Body of pancreas (tissue), 4 donors: ENCODE data around the gene FAM240A. TPM values are rescaled to one million over a fixed set of nuclear protein-coding genes. Genes with fewer than 3 reads are reported as not detected.

Source experiments
- ATAC-seq: fragments of 150-250 bp; one replicate; pipeline ENCODE4 v1.9.1; 2016
- DNase-seq, 4 donors: peaks; one replicate each; pipeline ENCODE4 v3.0.0-alpha.2; 2019
- H3K27ac ChIP-seq, 4 donors: fragments of 200-600 bp; sonication (generic); 1 replicate in 3 of 4; 2 replicates in 1 of 4; pipeline versions ENCODE4 v1.5.1 to v1.6.1; 2016 to 2019; ENCODE audit warnings: mild to moderate bottlenecking in 1 of 4, mixed read lengths in 1 of 4, moderate library complexity in 1 of 4
- H3K27me3 ChIP-seq, 2 donors: fragments of 200-600 bp; sonication (generic); one replicate each; pipeline ENCODE4 v1.6.0; 2016; ENCODE audit warnings: mild to moderate bottlenecking in 1 of 2
- H3K36me3 ChIP-seq, 2 donors: fragments of 200-600 bp; sonication (generic); replicated peaks in 1 of 2; 2 replicates each; pipeline ENCODE4 v1.5.1; 2016; ENCODE audit warnings: low read depth in 2 of 2; ENCODE audit not compliant: insufficient read depth in 1 of 2
- H3K4me1 ChIP-seq: fragments of 200-600 bp; sonication (generic); one replicate; pipeline ENCODE4 v1.6.0; 2016
- H3K4me3 ChIP-seq, 2 donors: fragments of 200-600 bp; sonication (generic); 1 replicate in 1 of 2; 2 replicates in 1 of 2; pipeline ENCODE4 v1.5.1; 2016 to 2019
- H3K9me3 ChIP-seq, 3 donors: fragments of 200-600 bp; sonication (generic); 1 replicate in 2 of 3; 2 replicates in 1 of 3; pipeline ENCODE4 v1.5.1; 2016
- POLR2A ChIP-seq, 3 donors: fragments of 450-650 bp; IDR thresholded peaks; one replicate each; pipeline ENCODE4 v1.6.1; 2016; ENCODE audit warnings: antibody characterized with exemption in 3 of 3, mild to moderate bottlenecking in 2 of 3
- WGBS, 2 donors: methylation state at CpG; one replicate each; pipeline ENCODE4 v1.1.5; 2017; 5-methylcytosine and 5-hydroxymethylcytosine counted together
- intact Hi-C: fragments of 100-400 bp; cut with DNase I; formaldehyde crosslinking; loops from one replicate; pipeline ENCODE4 v1.15.1; 2023
- total RNA-seq, 2 donors: library from RNA; depleted of rRNA; stranded (reverse); fragments of >200 nt; gene quantifications; one replicate each; pipeline ENCODE4 v1.1.0, GENCODE V29; 2016
- TF ChIP-seq, protein P1 (sequence below), 7 experiments: fragments of 450-650 bp in 4 of 7; fragments of 200-600 bp in 3 of 7; sonication (generic) in 3 of 7; IDR thresholded peaks; one replicate each; pipeline ENCODE4 v1.5.1; 2016 to 2019; ENCODE audit warnings: antibody characterized with exemption in 7 of 7

Gene FAM240A
- total RNA-seq, 2 donors from 2014 or later = not detected

DNA sequence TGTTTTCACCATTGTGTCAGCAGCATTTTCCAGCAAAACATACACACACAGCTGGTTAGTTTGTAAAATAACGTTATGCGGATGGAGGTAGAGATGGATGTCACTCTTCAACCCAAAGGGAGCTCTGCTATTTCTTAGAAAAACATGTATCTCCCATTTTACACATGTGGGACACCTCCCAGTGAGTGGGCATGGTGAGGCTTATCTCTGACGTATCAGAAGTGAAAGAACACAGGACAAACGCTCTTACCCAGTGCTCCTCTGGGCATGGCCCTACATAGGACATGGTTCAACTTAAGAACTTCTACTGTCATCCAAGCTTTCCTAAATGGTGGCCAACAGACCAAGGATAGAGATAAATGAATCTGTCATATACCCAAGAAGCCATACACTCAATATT is 2.1 kb downstream of the FAM240A start:
- 83 to 85% methylated on average over 4 of the region's 4 CpGs for WGBS, 2 donors
- ATAC-seq (no peak), DNase-seq (no peak)
- H3K4me1 ChIP-seq = peaks cover 5% of the 10 kb centered on the region
- H3K36me3 ChIP-seq = no peaks in the 10 kb centered on the region
- no peaks in the 10 kb centered on the region for H3K27me3 ChIP-seq
- no peaks in the 10 kb centered on the region for H3K9me3 ChIP-seq
- no peak overlapping the region for H3K27ac ChIP-seq
- no peak overlapping the region for H3K4me3 ChIP-seq
- no peak for TF ChIP-seq POLR2A (IDR thresholded peaks at IDR 0.05)
- TF ChIP-seq, protein P1, sequence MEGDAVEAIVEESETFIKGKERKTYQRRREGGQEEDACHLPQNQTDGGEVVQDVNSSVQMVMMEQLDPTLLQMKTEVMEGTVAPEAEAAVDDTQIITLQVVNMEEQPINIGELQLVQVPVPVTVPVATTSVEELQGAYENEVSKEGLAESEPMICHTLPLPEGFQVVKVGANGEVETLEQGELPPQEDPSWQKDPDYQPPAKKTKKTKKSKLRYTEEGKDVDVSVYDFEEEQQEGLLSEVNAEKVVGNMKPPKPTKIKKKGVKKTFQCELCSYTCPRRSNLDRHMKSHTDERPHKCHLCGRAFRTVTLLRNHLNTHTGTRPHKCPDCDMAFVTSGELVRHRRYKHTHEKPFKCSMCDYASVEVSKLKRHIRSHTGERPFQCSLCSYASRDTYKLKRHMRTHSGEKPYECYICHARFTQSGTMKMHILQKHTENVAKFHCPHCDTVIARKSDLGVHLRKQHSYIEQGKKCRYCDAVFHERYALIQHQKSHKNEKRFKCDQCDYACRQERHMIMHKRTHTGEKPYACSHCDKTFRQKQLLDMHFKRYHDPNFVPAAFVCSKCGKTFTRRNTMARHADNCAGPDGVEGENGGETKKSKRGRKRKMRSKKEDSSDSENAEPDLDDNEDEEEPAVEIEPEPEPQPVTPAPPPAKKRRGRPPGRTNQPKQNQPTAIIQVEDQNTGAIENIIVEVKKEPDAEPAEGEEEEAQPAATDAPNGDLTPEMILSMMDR (IDR thresholded peaks at IDR 0.05) = no peak
- intact Hi-C loops = no loop called here

DNA sequence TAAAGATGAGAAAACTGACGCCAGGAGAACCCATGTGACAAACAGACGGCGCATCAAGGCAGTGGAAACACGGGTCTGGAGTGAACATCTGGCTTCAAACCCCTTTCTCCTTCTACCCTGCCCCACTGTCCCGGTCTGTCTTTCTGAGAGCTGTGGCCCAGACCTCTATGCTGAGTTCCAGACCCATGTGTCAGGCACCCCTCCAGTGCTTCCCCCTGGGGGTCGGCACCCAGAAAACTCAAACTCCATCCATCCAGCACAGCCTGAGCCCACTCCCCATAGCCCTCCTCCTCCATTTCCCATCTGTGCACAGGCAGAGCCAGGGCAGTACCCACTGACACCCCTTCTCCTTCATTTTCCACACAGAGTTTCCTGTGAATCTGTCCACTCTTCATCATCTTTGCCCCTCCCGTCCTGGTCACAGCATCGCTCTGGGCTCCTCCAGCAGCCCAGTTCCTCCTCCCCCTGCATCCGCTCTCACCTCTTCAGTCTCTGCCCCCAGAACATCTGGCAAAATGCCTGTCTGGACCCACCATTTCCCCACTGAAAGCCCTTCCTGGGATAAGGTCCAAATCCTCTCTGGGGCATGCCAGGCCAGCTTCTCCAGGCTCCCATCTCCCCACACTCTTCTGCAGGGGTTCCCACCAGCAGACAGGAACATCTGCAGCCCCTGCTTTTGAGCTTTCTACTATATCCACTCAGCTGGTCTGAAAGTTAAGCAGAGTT is 2.9 kb downstream of the FAM240A start:
- H3K27me3 ChIP-seq = no peaks in the 10 kb centered on the region
- ATAC-seq (no peak), DNase-seq (no peak)
- H3K9me3 ChIP-seq = no peaks in the 10 kb centered on the region
- intact Hi-C loops = no loop called here
- TF ChIP-seq, protein P1 (IDR thresholded peaks at IDR 0.05) = no peak
- no peak for TF ChIP-seq POLR2A (IDR thresholded peaks at IDR 0.05)
- no peaks in the 10 kb centered on the region for H3K36me3 ChIP-seq
- H3K27ac ChIP-seq = no peak overlapping the region
- H3K4me1 ChIP-seq = peaks cover 8% of the 10 kb centered on the region
- 83 to 88% methylated on average over 9 of the region's 9 CpGs for WGBS, 2 donors
- H3K4me3 ChIP-seq = no peak overlapping the region

DNA sequence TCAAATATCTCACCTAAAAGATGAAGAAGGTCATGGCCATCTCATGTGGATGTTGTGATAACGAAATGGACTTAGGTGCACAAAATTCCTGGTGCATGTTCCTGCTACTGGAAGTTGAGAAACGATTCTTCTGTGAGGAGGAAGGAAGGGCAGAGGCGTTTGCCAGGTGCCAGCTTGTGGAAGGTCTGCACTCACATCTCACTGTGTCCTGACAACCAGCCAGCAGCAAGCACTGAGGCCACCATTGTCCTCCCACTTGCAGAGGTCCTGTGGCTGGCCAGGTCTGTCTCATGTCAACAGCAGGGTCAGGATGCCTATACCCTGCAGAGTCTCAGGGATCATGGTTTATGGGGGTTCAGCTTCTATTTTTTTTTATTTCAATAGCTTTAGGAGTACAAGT is 3.7 kb downstream of the FAM240A start:
- DNase-seq (no peak), ATAC-seq (no peak)
- Histone ChIP-seq H3K4me3 (no peak overlapping the region), H3K36me3 (no peaks in the 10 kb centered on the region), H3K27ac (no peak overlapping the region), H3K27me3 (no peaks in the 10 kb centered on the region), H3K9me3 (no peaks in the 10 kb centered on the region), H3K4me1 (peaks cover 11% of the 10 kb centered on the region)
- intact Hi-C loops = no loop called here
- no peak for TF ChIP-seq POLR2A (IDR thresholded peaks at IDR 0.05)
- TF ChIP-seq, protein P1 (IDR thresholded peaks at IDR 0.05) = no peak
- 30 to 39% methylated on average over 3 of the region's 3 CpGs for WGBS, 2 donors

DNA sequence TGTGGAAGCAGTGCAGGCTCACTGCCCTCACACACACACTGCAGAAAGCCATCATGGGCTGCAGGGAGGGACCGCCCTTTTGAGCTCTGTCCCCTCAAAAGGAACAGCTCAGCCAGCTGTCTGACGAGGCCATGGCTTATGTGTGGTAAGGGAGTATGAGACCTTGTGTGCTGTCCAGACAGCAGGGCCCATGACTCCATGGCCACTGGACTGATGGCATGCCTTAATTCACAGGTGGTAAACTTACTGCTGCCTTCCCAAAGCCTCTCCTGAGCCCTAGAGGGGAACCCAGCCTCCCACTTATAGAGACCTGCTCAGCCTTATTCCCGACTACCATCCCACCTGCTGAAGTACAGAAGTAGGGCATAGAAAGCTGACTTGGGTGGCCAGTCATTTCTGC is 5.6 kb downstream of the FAM240A start:
- TF ChIP-seq, protein P1 (IDR thresholded peaks at IDR 0.05) = no peak
- TF ChIP-seq POLR2A (IDR thresholded peaks at IDR 0.05) = no peak
- intact Hi-C loops = no loop called here
- 88 to 90% methylated on average over 3 of the region's 3 CpGs for whole genome bisulfite sequencing, 2 donors

More for the DNA sequence above, 5.6 kb downstream of the FAM240A start:
- no peaks in the 10 kb centered on the region for H3K27me3 ChIP-seq
- H3K4me1 ChIP-seq = peaks cover 6% of the 10 kb centered on the region
- H3K9me3 ChIP-seq = no peaks in the 10 kb centered on the region
- H3K4me3 ChIP-seq = no peak overlapping the region
- DNase-seq (no peak), ATAC-seq (no peak)
- no peak overlapping the region for H3K27ac ChIP-seq
- no peaks in the 10 kb centered on the region for H3K36me3 ChIP-seq
